Measurements from ENCODE around the gene PLPP3.

GRCh38 chr1:56463376-56463775, 116.0 kb downstream of the PLPP3 start:
- TF ChIP-seq CTCF (conservative IDR thresholded peaks at IDR 0.05 in 1 of 2, IDR thresholded peaks at IDR 0.05 in 1 of 2; ENCODE audit: low read depth in 1 of 2, low read length in 2 of 2) (no peak), EZH2 (IDR thresholded peaks at IDR 0.05; ENCODE audit: low read length, missing control alignments) (no peak)

All from fibroblast of lung (primary cell).